Measurements from ENCODE around the gene CHSY1.

GRCh38 chr15:101150723-101151040 lies 101.2 kb downstream of the CHSY1 start:
- TF ChIP-seq GATA2 (IDR thresholded peaks at IDR 0.05; ENCODE audit: low read depth, low read length) (no peak), GATA3 (IDR thresholded peaks at IDR 0.05; ENCODE audit: low read depth, low read length) (no peak)

Data from SH-SY5Y (cell line).